ENCODE measurements around the gene SH3PXD2A. TPM values are rescaled to one million over a fixed set of nuclear protein-coding genes. Genes with fewer than 3 reads are reported as not detected.
"Not testable (repeated sequence)": the region's sequence is repeated elsewhere in the genome, so short reads cannot be mapped to it uniquely, and the experiment has no call there.

Gene SH3PXD2A
- total and polyA plus RNA-seq, 4 donors = 23.1 to 41.2 (median 32.7) TPM

DNA sequence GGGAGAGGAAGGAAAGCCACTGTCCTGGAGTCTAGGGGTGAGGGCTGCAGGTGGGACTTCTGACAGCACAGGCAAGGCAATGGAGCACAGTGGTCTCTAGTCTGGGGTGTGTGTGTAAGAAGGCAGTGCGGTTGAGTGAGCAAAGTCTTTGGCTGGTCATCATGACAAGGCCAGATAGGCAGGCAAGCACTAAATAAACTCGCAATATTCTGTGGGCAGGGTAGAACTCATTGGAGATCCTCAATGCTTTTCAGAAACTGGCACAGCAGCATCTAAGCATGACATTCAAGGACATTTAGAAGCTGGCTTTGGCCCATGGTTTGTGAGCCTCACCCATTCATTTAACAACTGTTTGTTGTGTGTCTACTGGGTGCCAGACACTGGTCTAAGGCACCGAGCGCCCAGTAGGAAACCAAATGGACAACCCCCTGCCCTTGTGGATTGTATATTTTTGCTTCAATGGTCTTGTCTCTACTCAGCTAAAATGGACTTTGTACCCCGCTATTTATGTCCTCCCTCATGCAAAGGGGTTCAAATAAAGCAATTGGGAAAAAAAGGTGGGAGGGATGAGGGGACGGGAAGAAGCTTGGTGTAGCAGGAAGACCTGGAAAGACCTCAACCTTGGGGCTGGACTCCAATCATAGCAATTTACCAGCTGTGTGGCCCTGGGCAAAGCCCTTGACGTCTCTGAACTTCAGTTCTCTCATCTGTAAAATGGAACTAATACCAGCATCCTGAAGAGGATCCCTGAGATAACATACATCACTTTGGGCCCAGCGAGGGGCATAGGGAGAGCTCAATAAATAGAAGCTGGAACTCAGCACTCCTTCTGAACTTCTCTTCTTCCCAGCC lies 245.9 kb downstream of the SH3PXD2A start:
- no peak overlapping the region for H3K27ac ChIP-seq (ENCODE audit: low read depth, low read length)
- peaks cover under 1% of the 10 kb centered on the region for H3K4me1 ChIP-seq (ENCODE audit: control insufficient read depth, insufficient read depth, low read length)
- H3K27me3 ChIP-seq (ENCODE audit: control insufficient read depth, insufficient read depth, low read length) = no peaks in the 10 kb centered on the region
- H3K36me3 ChIP-seq (ENCODE audit: control insufficient read depth, insufficient read depth, low read length) = peaks cover 19% of the 10 kb centered on the region
- no peak overlapping the region for H3K4me3 ChIP-seq (ENCODE audit: low read depth, low read length)
- no peak for DNase-seq (ENCODE audit: low read depth in 4 of 6, low spot score in 6 of 6)
- H3K9me3 ChIP-seq (ENCODE audit: control insufficient read depth, insufficient read depth, low read length) = no peaks in the 10 kb centered on the region
- WGBS (ENCODE audit: insufficient coverage) = 86% methylated on average over 5 of the region's 8 CpGs

DNA sequence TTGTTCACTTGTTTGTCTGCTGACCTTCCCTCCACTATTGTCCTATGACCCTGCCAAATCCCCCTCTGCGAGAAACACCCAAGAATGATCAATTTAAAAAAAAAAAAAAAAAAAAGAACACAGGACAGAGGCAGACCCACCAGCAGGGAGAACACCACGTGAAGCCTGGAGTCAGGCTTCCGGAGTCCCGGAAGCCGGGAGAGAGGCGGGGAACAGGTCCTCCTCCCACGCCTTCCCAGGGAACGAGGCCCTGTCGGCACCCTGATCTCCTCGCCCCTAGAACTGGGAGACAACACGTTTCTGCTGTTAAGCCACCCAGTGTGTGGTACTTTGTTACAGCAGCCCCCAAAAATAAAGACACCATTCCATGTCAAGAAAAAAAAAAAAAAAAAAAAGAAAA lies 247.3 kb downstream of the SH3PXD2A start:
- H3K9me3 ChIP-seq (ENCODE audit: control insufficient read depth, insufficient read depth, low read length); H3K4me3 ChIP-seq (ENCODE audit: low read depth, low read length): not testable (repeated sequence)
- WGBS (ENCODE audit: insufficient coverage) = 87% methylated on average over 5 of the region's 11 CpGs

DNA sequence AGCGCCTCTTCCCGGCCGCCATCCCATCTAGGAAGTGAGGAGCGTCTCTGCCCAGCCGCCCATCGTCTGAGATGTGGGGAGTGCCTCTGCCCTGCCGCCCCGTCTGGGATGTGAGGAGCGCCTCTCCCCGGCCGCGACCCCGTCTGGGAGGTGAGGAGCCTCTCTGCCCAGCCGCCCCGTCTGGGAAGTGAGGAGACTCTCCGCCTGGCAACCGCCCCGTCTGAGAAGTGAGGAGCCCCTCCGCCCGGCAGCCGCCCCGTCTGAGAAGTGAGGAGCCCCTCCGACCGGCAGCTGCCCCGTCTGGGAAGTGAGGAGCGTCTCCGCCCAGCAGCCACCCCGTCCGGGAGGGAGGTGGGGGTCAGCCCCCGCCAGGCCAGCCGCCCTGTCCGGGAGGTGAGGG lies 248.3 kb downstream of the SH3PXD2A start:
- not testable (repeated sequence) for H3K27me3 ChIP-seq (ENCODE audit: control insufficient read depth, insufficient read depth, low read length); H3K9me3 ChIP-seq (ENCODE audit: control insufficient read depth, insufficient read depth, low read length); H3K27ac ChIP-seq (ENCODE audit: low read depth, low read length); H3K4me1 ChIP-seq (ENCODE audit: control insufficient read depth, insufficient read depth, low read length); DNase-seq (ENCODE audit: low read depth in 4 of 6, low spot score in 6 of 6); H3K4me3 ChIP-seq (ENCODE audit: low read depth, low read length)
- 96% methylated on average over 15 of the region's 32 CpGs for WGBS (ENCODE audit: insufficient coverage)
- peaks cover 29% of the 10 kb centered on the region for H3K36me3 ChIP-seq (ENCODE audit: control insufficient read depth, insufficient read depth, low read length)

More for the DNA sequence above, 247.3 kb downstream of the SH3PXD2A start:
- not testable (repeated sequence) for H3K27ac ChIP-seq (ENCODE audit: low read depth, low read length); H3K27me3 ChIP-seq (ENCODE audit: control insufficient read depth, insufficient read depth, low read length); H3K4me1 ChIP-seq (ENCODE audit: control insufficient read depth, insufficient read depth, low read length); DNase-seq (ENCODE audit: low read depth in 4 of 6, low spot score in 6 of 6)
- H3K36me3 ChIP-seq (ENCODE audit: control insufficient read depth, insufficient read depth, low read length) = peaks cover 25% of the 10 kb centered on the region

DNA sequence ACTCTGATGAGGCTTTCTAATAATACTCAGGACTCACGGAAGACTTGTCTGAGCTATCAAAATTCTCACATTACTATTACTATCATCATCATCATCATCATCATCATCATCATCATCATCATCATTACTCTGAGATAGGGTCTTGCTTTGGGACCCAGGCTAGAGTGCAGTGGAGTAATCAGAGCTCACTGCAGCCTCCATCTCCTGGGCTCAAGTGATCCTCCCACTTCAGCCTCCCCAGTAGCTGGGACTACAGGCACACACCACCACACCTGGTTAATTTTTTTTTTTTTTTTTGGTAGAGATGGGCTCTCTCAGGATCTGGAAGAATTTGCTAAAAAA lies 249.3 kb downstream of the SH3PXD2A start:
- H3K4me3 ChIP-seq (ENCODE audit: low read depth, low read length); H3K27ac ChIP-seq (ENCODE audit: low read depth, low read length); H3K27me3 ChIP-seq (ENCODE audit: control insufficient read depth, insufficient read depth, low read length); H3K4me1 ChIP-seq (ENCODE audit: control insufficient read depth, insufficient read depth, low read length); H3K9me3 ChIP-seq (ENCODE audit: control insufficient read depth, insufficient read depth, low read length); DNase-seq (ENCODE audit: low read depth in 4 of 6, low spot score in 6 of 6): not testable (repeated sequence)
- H3K36me3 ChIP-seq (ENCODE audit: control insufficient read depth, insufficient read depth, low read length) = peaks cover 34% of the 10 kb centered on the region
- WGBS (ENCODE audit: insufficient coverage) = 83% methylated on average over 1 of the region's 1 CpG

DNA sequence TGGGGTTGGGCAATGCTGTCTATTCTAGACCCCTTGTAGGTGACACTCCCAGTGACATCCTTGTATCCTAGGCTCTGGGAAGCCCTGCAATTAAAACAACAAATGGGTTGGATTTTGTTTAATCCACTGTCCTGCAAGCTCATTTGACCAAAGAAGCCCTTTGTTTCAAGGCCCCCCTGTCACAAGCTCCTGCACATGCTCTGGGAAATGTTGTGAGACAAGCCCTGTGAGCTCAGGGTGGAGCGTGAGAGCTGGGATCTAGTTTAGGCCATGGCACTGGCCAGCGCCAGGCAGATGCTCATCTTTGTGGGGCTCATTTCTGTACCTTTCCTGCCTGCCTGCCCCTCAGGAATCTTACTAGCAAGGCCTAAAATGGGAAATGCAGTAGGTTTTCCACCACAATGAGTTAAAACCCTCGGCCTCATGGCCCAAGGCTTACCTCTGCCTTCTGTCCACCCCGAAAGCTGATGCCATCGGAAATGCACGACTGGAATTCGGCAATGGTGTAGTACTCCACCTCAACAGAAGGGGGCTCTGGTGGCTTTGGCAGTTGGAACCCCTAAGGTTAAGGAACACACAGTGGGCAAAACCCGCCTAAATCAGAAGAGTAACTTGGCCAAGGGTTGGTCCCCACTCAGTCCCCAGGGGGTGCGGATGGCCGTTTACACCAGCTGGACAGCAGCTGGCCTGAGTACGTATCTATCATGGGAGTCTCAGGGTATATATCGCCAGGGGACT lies 249.8 kb downstream of the SH3PXD2A start:
- peaks cover 5% of the 10 kb centered on the region for H3K4me1 ChIP-seq (ENCODE audit: control insufficient read depth, insufficient read depth, low read length)
- no peak overlapping the region for H3K4me3 ChIP-seq (ENCODE audit: low read depth, low read length)
- no peaks in the 10 kb centered on the region for H3K9me3 ChIP-seq (ENCODE audit: control insufficient read depth, insufficient read depth, low read length)
- no peak overlapping the region for H3K27ac ChIP-seq (ENCODE audit: low read depth, low read length)
- 92% methylated on average over 12 of the region's 12 CpGs for WGBS (ENCODE audit: insufficient coverage)
- peak in 1 of 6 donors; percentile 41 for DNase-seq (ENCODE audit: low read depth in 4 of 6, low spot score in 6 of 6)
- no peaks in the 10 kb centered on the region for H3K27me3 ChIP-seq (ENCODE audit: control insufficient read depth, insufficient read depth, low read length)
- peaks cover 31% of the 10 kb centered on the region for H3K36me3 ChIP-seq (ENCODE audit: control insufficient read depth, insufficient read depth, low read length)

DNA sequence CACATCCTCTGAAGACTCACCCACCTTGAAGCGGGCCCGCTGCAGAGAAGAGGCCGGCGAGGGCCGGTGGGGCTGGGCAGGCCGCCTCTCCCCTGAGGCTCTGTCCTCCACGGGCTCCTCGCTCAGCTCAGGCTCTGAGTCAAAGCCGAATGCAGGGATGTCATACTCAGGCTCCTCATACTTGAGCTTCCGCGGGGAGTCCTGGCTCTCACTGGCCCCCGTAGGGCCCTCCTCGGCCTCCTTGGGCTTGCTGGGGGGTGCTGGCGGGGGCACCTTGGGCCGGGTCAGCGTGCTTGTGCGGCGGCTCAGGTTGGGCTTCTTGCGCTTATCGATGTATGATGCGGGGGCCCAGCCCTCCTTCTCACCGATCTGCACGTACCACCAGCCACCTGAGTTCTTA lies 252.0 kb downstream of the SH3PXD2A start:
- Histone ChIP-seq H3K27me3 (ENCODE audit: control insufficient read depth, insufficient read depth, low read length) (no peaks in the 10 kb centered on the region), H3K4me3 (ENCODE audit: low read depth, low read length) (no peak overlapping the region), H3K4me1 (ENCODE audit: control insufficient read depth, insufficient read depth, low read length) (peaks cover 20% of the 10 kb centered on the region), H3K9me3 (ENCODE audit: control insufficient read depth, insufficient read depth, low read length) (no peaks in the 10 kb centered on the region), H3K36me3 (ENCODE audit: control insufficient read depth, insufficient read depth, low read length) (peaks cover 36% of the 10 kb centered on the region), H3K27ac (ENCODE audit: low read depth, low read length) (no peak overlapping the region)
- 96% methylated on average over 23 of the region's 23 CpGs for WGBS (ENCODE audit: insufficient coverage)
- DNase-seq (ENCODE audit: low read depth in 4 of 6, low spot score in 6 of 6) = no peak

DNA sequence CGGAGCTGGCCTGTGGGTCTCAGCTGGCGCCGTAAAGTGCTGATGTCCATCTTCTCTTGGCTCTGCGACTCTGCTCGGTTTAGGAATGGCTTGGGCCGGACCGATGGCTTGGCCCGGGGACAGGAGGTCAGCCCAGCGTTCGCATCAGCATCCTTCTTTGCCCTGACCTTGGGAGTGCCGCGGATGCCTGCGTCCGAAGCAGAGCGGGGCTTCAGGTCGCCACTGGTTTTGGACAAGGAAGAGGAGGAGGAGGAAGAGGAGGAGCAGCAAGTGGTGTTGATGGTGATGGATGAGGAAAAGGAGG lies 252.6 kb downstream of the SH3PXD2A start:
- 94% methylated on average over 15 of the region's 16 CpGs for WGBS (ENCODE audit: insufficient coverage)
- peaks cover 20% of the 10 kb centered on the region for H3K4me1 ChIP-seq (ENCODE audit: control insufficient read depth, insufficient read depth, low read length)
- peaks cover 36% of the 10 kb centered on the region for H3K36me3 ChIP-seq (ENCODE audit: control insufficient read depth, insufficient read depth, low read length)
- no peak for DNase-seq (ENCODE audit: low read depth in 4 of 6, low spot score in 6 of 6)
- H3K4me3 ChIP-seq (ENCODE audit: low read depth, low read length) = no peak overlapping the region
- no peak overlapping the region for H3K27ac ChIP-seq (ENCODE audit: low read depth, low read length)
- no peaks in the 10 kb centered on the region for H3K27me3 ChIP-seq (ENCODE audit: control insufficient read depth, insufficient read depth, low read length)
- no peaks in the 10 kb centered on the region for H3K9me3 ChIP-seq (ENCODE audit: control insufficient read depth, insufficient read depth, low read length)

DNA sequence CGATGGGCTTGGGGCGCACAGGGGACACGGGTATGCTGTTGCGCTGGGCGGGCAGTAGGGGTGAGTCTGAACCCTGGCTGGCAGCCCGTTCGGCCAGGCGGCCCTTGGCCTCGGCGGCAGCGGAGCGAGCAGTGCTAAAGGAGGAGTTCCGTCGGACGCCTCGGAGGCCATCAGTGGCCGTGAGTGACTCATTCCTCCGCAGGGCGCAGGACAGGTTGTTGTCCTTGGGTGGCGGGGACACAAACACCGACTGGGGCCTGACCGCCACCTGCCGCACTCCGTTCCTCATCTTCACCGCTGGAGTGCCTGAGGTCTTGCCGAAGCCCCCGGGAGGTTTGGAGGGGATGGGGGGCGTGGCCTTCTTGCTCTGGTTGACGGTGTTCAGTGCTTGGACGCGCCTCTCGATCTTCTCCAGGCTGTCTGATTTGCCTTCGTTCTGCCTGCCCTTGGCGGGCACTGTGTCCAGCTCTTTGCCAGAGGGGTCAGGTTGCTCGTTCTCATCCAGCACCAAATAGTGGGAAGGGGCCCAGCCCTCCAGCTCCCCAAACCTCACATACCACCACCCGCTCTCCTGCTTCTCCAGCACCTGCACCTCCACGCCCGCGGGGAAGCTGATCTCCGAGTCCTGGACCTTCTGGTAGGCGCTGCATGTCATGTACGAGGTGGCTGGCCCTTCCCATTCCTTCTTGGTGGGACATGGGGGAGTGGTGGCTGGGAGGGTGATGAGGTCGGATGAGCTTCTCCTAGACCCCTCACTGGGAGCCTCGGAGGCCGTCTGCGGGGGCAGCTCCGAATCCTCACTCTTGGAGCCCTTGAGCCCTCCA lies 253.1 kb downstream of the SH3PXD2A start:
- Histone ChIP-seq H3K27me3 (ENCODE audit: control insufficient read depth, insufficient read depth, low read length) (no peaks in the 10 kb centered on the region), H3K4me3 (ENCODE audit: low read depth, low read length) (no peak overlapping the region), H3K36me3 (ENCODE audit: control insufficient read depth, insufficient read depth, low read length) (peaks cover 36% of the 10 kb centered on the region), H3K4me1 (ENCODE audit: control insufficient read depth, insufficient read depth, low read length) (peaks cover 20% of the 10 kb centered on the region), H3K27ac (ENCODE audit: low read depth, low read length) (no peak overlapping the region), H3K9me3 (ENCODE audit: control insufficient read depth, insufficient read depth, low read length) (no peaks in the 10 kb centered on the region)
- no peak for DNase-seq (ENCODE audit: low read depth in 4 of 6, low spot score in 6 of 6)
- WGBS (ENCODE audit: insufficient coverage) = 96% methylated on average over 34 of the region's 47 CpGs

DNA sequence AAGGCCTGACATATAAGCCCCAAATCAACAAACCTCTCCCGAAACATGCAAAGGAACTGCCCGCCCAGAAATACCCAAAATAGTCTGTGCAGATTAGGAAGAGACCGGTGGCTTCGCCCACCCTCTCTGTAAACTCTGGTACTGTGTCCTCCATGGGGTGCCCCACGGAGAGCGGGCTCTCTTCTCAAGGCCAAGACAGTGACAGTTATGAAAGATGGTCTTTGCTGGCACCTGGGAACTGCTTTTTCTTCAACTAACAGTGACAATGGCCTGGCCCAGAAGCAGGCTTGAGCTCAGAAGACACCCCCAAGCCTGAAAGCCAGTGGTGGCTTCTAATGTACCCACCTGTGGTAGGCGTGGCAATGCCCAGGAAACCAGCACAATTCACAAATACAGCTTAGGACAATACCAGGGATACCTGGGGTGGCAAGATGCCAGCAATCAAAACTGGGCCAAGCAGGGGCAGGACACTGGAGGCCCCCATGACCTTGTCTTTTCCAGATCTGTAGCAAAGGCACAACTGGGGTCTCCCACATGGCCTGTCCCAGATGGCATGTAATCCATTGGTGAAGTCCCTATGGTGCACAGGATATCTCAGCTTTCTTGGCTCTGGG lies 254.3 kb downstream of the SH3PXD2A start:
- Histone ChIP-seq H3K4me1 (ENCODE audit: control insufficient read depth, insufficient read depth, low read length) (peaks cover 20% of the 10 kb centered on the region), H3K36me3 (ENCODE audit: control insufficient read depth, insufficient read depth, low read length) (peaks cover 36% of the 10 kb centered on the region), H3K27me3 (ENCODE audit: control insufficient read depth, insufficient read depth, low read length) (no peaks in the 10 kb centered on the region), H3K27ac (ENCODE audit: low read depth, low read length) (peak overlapping the region; percentile 29), H3K4me3 (ENCODE audit: low read depth, low read length) (no peak overlapping the region), H3K9me3 (ENCODE audit: control insufficient read depth, insufficient read depth, low read length) (no peaks in the 10 kb centered on the region)
- no peak for DNase-seq (ENCODE audit: low read depth in 4 of 6, low spot score in 6 of 6)
- WGBS (ENCODE audit: insufficient coverage) = 90% methylated on average over 2 of the region's 7 CpGs

Measured in spinal cord (tissue), 10 donors.